Activated naive CD8-positive, alpha-beta T cell treated with anti-CD3 and anti-CD28 coated beads, Interleukin-2, amount 10 ng/mL, durations not matched to agents 7 days and 5 days (primary cell): ENCODE data around the gene C1QTNF1. TPM values are rescaled to one million over a fixed set of nuclear protein-coding genes. Genes with fewer than 3 reads are reported as not detected.
A peak's percentile ranks its signal among the peaks of the same experiment; 100 is the strongest.

Experiments
- ATAC-seq: fragments of 150-1000 bp; cut with Tn5 transposase; one replicate; pipeline ENCODE4 v1.10.0; 2021; ENCODE audit warnings: low read depth, moderate library complexity
- POLR2A ChIA-PET: fragments of 350-600 bp; sonication (Branson Sonifier 250); formaldehyde crosslinking; loops from one replicate; lab custom pipeline; 2021; ENCODE audit warnings: antibody characterized with exemption; lab: Charles Lee
- DNase-seq: peaks from one replicate; pipeline ENCODE4 v3.0.0; 2021
- H3K27ac Mint-ChIP-seq: one replicate; pipeline ENCODE4 v1.8.0; 2022; ENCODE audit warnings: mild to moderate bottlenecking, mixed read lengths
- H3K27me3 Mint-ChIP-seq: one replicate; pipeline ENCODE4 v1.8.0; 2022; ENCODE audit warnings: mild to moderate bottlenecking, moderate library complexity, mixed read lengths
- H3K36me3 Mint-ChIP-seq: one replicate; pipeline ENCODE4 v1.8.0; 2021; ENCODE audit warnings: mild to moderate bottlenecking, mixed read lengths
- H3K4me1 Mint-ChIP-seq: one replicate; pipeline ENCODE4 v1.8.0; 2021; ENCODE audit warnings: mixed read lengths
- H3K4me3 Mint-ChIP-seq: one replicate; pipeline ENCODE4 v1.8.0; 2022; ENCODE audit warnings: mild to moderate bottlenecking, moderate library complexity, mixed read lengths
- H3K9me3 Mint-ChIP-seq: one replicate; pipeline ENCODE4 v1.8.0; 2021; ENCODE audit warnings: mixed read lengths
- total RNA-seq, 2 experiments: library from RNA; stranded (reverse); gene quantifications; one replicate each; pipeline ENCODE4 v1.2.3, GENCODE V29; 2021

C1QTNF1 gene
- total RNA-seq, 2 experiments from 2014 or later = not detected

- no peak for ATAC-seq
- DNase-seq = no peak
- H3K9me3 Mint-ChIP-seq = no peaks in the 10 kb centered on the region
- POLR2A ChIA-PET = interaction anchor here (1.2 kb wide), 1 partner anchor 309 kb away, joined by 3 read pairs; no protein-coding TSS in a partner anchor
- no peak overlapping the region for H3K27ac Mint-ChIP-seq
- H3K36me3 Mint-ChIP-seq = peaks cover under 1% of the 10 kb centered on the region
- no peaks in the 10 kb centered on the region for H3K4me1 Mint-ChIP-seq
- H3K27me3 Mint-ChIP-seq = no peaks in the 10 kb centered on the region
- H3K4me3 Mint-ChIP-seq = no peak overlapping the region
These were observed 62.8 kb downstream of the C1QTNF1 start for GRCh38 chr17:79086609-79087427.

- no peak overlapping the region for H3K4me3 Mint-ChIP-seq
- POLR2A ChIA-PET = interaction anchor here (1.2 kb wide), 1 partner anchor 308 kb away, joined by 3 read pairs; no protein-coding TSS in a partner anchor
- no peaks in the 10 kb centered on the region for H3K4me1 Mint-ChIP-seq
- no peak overlapping the region for H3K27ac Mint-ChIP-seq
- H3K27me3 Mint-ChIP-seq = peaks cover 2% of the 10 kb centered on the region
- no peaks in the 10 kb centered on the region for H3K36me3 Mint-ChIP-seq
- ATAC-seq (peak; percentile 78), DNase-seq (peak; percentile 84)
- no peaks in the 10 kb centered on the region for H3K9me3 Mint-ChIP-seq
These were observed 63.6 kb downstream of the C1QTNF1 start for GRCh38 chr17:79087428-79088143.

- DNase-seq = no peak
- POLR2A ChIA-PET = interaction anchor here (1.2 kb wide), 1 partner anchor 307 kb away, joined by 3 read pairs; no protein-coding TSS in a partner anchor
These were observed 64.5 kb downstream of the C1QTNF1 start for GRCh38 chr17:79088247-79088996.

GRCh38 chr17:79088997-79089328 is 65.0 kb downstream of the C1QTNF1 start:
- H3K9me3 Mint-ChIP-seq = no peaks in the 10 kb centered on the region
- no peak for ATAC-seq
- H3K36me3 Mint-ChIP-seq = no peaks in the 10 kb centered on the region
- DNase-seq = no peak
- H3K4me3 Mint-ChIP-seq = no peak overlapping the region
- POLR2A ChIA-PET = no interaction called here
- peaks cover 9% of the 10 kb centered on the region for H3K27me3 Mint-ChIP-seq
- peaks cover 1% of the 10 kb centered on the region for H3K4me1 Mint-ChIP-seq
- no peak overlapping the region for H3K27ac Mint-ChIP-seq

More at GRCh38 chr17:79088247-79088996, 64.5 kb downstream of the C1QTNF1 start:
- no peak overlapping the region for H3K27ac Mint-ChIP-seq
- H3K4me3 Mint-ChIP-seq = no peak overlapping the region
- no peak for ATAC-seq
- no peaks in the 10 kb centered on the region for H3K36me3 Mint-ChIP-seq
- peaks cover 6% of the 10 kb centered on the region for H3K27me3 Mint-ChIP-seq
- H3K4me1 Mint-ChIP-seq = peaks cover 1% of the 10 kb centered on the region
- no peaks in the 10 kb centered on the region for H3K9me3 Mint-ChIP-seq

GRCh38 chr17:79089720-79090442 is 65.9 kb downstream of the C1QTNF1 start:
- POLR2A ChIA-PET = no interaction called here

GRCh38 chr17:79090443-79091225 is 66.7 kb downstream of the C1QTNF1 start:
- Mint-ChIP-seq H3K9me3 (no peaks in the 10 kb centered on the region), H3K4me3 (no peak overlapping the region), H3K27me3 (peaks cover 9% of the 10 kb centered on the region), H3K36me3 (no peaks in the 10 kb centered on the region), H3K27ac (no peak overlapping the region), H3K4me1 (peaks cover 1% of the 10 kb centered on the region)
- no peak for DNase-seq
- POLR2A ChIA-PET = no interaction called here
- no peak for ATAC-seq

More at GRCh38 chr17:79089720-79090442, 65.9 kb downstream of the C1QTNF1 start:
- no peak for ATAC-seq
- H3K27me3 Mint-ChIP-seq = peaks cover 9% of the 10 kb centered on the region
- H3K4me1 Mint-ChIP-seq = peaks cover 1% of the 10 kb centered on the region
- DNase-seq = no peak
- no peak overlapping the region for H3K27ac Mint-ChIP-seq
- H3K9me3 Mint-ChIP-seq = no peaks in the 10 kb centered on the region
- no peak overlapping the region for H3K4me3 Mint-ChIP-seq
- no peaks in the 10 kb centered on the region for H3K36me3 Mint-ChIP-seq

GRCh38 chr17:79091226-79091670 is 67.3 kb downstream of the C1QTNF1 start:
- ATAC-seq (no peak), DNase-seq (no peak)
- Mint-ChIP-seq H3K36me3 (no peaks in the 10 kb centered on the region), H3K9me3 (no peaks in the 10 kb centered on the region), H3K27ac (no peak overlapping the region), H3K4me1 (peaks cover 1% of the 10 kb centered on the region), H3K27me3 (peaks cover 9% of the 10 kb centered on the region), H3K4me3 (no peak overlapping the region)
- POLR2A ChIA-PET = no interaction called here

GRCh38 chr17:79092567-79092966 is 68.6 kb downstream of the C1QTNF1 start:
- Mint-ChIP-seq H3K27me3 (peaks cover 14% of the 10 kb centered on the region), H3K4me3 (no peak overlapping the region), H3K9me3 (no peaks in the 10 kb centered on the region), H3K27ac (no peak overlapping the region), H3K36me3 (no peaks in the 10 kb centered on the region), H3K4me1 (peaks cover 1% of the 10 kb centered on the region)
- ATAC-seq (no peak), DNase-seq (no peak)
- POLR2A ChIA-PET = no interaction called here

GRCh38 chr17:79093270-79093669 is 69.3 kb downstream of the C1QTNF1 start:
- peaks cover 21% of the 10 kb centered on the region for H3K27me3 Mint-ChIP-seq
- ATAC-seq (no peak), DNase-seq (no peak)
- POLR2A ChIA-PET = no interaction called here
- no peak overlapping the region for H3K4me3 Mint-ChIP-seq
- H3K4me1 Mint-ChIP-seq = peaks cover 1% of the 10 kb centered on the region
- no peak overlapping the region for H3K27ac Mint-ChIP-seq
- H3K36me3 Mint-ChIP-seq = no peaks in the 10 kb centered on the region
- no peaks in the 10 kb centered on the region for H3K9me3 Mint-ChIP-seq

- POLR2A ChIA-PET = no interaction called here
- no peak for DNase-seq
- no peaks in the 10 kb centered on the region for H3K9me3 Mint-ChIP-seq
- no peak overlapping the region for H3K4me3 Mint-ChIP-seq
- H3K36me3 Mint-ChIP-seq = no peaks in the 10 kb centered on the region
- no peak overlapping the region for H3K27ac Mint-ChIP-seq
- H3K4me1 Mint-ChIP-seq = peaks cover 1% of the 10 kb centered on the region
- peaks cover 22% of the 10 kb centered on the region for H3K27me3 Mint-ChIP-seq
- ATAC-seq = no peak
These were observed 70.3 kb downstream of the C1QTNF1 start for GRCh38 chr17:79094261-79094660.

GRCh38 chr17:79095345-79096055 is 71.5 kb downstream of the C1QTNF1 start:
- POLR2A ChIA-PET = no interaction called here
- DNase-seq = no peak
- Mint-ChIP-seq H3K36me3 (no peaks in the 10 kb centered on the region), H3K9me3 (no peaks in the 10 kb centered on the region), H3K4me1 (peaks cover 1% of the 10 kb centered on the region), H3K27ac (no peak overlapping the region), H3K4me3 (no peak overlapping the region), H3K27me3 (peaks cover 23% of the 10 kb centered on the region)
- no peak for ATAC-seq

- Mint-ChIP-seq H3K27ac (no peak overlapping the region), H3K4me3 (no peak overlapping the region), H3K27me3 (peaks cover 23% of the 10 kb centered on the region), H3K9me3 (no peaks in the 10 kb centered on the region), H3K36me3 (no peaks in the 10 kb centered on the region), H3K4me1 (peaks cover 1% of the 10 kb centered on the region)
- POLR2A ChIA-PET = no interaction called here
- DNase-seq = no peak
- no peak for ATAC-seq
These were observed 72.5 kb downstream of the C1QTNF1 start for GRCh38 chr17:79096477-79096876.
